AML-193 (cell line): ENCODE results near the gene SNAPC4.

ENCODE experiments used
- DNase-seq, 2 experiments: peaks; one replicate each; lab custom pipeline; 2025; lab: John Stamatoyannopoulos, UW

Gene SNAPC4, protein sequence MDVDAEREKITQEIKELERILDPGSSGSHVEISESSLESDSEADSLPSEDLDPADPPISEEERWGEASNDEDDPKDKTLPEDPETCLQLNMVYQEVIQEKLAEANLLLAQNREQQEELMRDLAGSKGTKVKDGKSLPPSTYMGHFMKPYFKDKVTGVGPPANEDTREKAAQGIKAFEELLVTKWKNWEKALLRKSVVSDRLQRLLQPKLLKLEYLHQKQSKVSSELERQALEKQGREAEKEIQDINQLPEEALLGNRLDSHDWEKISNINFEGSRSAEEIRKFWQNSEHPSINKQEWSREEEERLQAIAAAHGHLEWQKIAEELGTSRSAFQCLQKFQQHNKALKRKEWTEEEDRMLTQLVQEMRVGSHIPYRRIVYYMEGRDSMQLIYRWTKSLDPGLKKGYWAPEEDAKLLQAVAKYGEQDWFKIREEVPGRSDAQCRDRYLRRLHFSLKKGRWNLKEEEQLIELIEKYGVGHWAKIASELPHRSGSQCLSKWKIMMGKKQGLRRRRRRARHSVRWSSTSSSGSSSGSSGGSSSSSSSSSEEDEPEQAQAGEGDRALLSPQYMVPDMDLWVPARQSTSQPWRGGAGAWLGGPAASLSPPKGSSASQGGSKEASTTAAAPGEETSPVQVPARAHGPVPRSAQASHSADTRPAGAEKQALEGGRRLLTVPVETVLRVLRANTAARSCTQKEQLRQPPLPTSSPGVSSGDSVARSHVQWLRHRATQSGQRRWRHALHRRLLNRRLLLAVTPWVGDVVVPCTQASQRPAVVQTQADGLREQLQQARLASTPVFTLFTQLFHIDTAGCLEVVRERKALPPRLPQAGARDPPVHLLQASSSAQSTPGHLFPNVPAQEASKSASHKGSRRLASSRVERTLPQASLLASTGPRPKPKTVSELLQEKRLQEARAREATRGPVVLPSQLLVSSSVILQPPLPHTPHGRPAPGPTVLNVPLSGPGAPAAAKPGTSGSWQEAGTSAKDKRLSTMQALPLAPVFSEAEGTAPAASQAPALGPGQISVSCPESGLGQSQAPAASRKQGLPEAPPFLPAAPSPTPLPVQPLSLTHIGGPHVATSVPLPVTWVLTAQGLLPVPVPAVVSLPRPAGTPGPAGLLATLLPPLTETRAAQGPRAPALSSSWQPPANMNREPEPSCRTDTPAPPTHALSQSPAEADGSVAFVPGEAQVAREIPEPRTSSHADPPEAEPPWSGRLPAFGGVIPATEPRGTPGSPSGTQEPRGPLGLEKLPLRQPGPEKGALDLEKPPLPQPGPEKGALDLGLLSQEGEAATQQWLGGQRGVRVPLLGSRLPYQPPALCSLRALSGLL (N-terminal part only)

DNA sequence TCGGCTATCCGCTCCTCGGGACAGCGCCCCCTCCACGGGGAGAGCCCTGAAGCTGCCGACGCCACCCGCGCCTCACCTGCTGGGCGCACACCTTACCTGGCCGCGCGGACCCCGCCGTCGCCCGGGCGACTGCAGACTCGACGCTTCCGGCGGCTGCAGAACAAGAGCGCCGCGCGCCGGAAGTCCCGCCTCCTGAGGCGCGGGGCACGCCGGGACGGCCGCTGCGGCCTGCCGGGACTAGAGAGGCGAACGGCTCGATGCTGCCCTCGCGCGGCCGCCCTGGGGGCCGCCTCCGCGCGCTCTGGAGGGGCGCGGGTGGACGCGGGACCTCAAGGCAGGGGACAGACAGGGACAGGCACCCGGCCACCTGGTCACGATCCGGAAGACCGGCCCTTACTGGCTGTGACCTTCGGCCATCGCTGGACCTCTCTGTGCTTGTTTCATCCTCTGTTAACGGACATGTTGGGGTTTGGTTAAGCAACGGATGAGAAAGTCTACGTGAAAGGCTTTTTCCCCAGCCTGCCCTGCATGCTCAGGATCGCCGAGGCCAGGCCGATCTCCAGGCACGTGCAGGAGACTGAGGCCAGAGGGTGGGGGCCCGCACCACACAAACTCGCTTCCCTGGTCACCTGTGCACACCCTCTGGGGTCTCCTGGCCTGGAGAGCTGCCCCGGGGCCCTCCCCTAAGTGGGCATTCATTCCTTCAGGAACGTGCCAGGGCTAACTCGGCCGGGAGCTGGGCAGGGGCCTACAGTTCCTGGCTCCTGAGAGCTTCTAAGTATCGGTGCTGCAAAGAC lies at the start of gene SNAPC4:
Gene SNAPC4, minus strand, starts transcription at position 133 of the 797 bp plus-strand sequence. CDS start 1,742 bp downstream, outside the sequence.
- DNase-seq, result peak; percentile 76 to 86

DNA sequence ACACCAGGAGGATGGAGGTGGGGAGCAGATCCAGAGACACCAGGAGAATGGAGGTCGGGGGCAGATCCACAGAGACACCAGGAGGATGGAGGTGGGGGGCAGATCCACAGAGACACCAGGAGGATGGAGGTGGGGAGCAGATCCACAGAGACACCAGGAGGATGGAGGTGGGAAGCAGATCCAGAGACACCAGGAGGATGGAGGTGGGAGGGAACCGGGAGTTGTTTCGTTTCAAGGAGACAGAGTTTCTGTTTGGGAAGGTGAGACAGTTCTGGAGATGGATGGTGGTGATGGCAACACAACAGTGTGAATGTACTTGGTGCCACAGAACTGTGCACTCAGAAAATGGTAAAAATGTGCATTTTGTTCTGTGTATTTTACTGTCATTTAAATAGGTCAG lies 48.7 kb upstream of the SNAPC4 start:
- no peak for DNase-seq

DNA sequence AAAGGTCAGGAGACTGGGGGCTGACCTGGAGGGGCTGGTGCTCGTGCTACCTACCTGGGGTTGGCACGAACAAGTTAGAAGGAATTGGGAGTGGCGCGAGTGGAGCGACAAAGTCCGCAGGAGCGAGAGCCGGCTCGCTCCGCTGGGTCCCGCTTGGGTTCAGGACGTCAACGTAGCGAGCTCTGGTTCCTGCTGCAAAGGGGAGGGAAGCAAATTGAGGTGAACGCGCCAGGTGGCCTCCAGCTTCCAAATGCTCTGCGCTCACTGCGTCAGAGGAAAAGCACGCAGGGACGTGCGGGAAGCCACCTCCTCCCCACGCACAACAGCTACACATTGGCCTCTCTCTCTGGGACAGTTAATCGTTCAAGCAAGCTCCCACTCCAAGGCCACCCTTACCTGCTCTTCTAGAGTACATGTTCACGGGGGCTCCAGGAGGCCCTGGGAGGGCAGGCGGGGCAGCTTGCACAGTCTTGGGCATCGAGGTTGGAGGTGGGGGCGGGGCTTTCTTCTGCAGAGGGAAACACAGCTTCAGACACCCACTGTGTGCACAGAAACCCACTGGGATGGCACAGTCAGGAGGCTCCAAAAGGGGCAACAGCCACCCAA lies 47.3 kb upstream of the SNAPC4 start:
- no peak for DNase-seq

DNA sequence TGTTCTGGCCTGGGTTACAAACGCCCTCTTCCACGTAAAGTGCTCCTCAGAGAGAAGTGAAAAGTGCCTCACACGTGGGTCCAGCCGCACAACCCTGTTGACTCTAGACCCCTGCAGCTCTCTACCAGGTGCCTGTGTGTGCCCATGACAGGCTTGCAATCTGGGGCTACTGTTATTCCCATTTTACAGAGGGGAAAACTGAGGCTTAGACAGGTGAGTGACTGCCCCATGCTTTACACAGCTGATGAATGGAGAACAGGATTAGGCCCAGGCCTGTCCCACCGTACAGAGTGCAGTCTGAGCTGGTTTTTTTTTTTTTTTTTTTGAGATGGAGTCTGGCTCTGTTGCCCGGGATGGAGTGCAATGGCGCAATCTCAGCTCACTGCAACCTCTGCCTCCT lies 45.8 kb upstream of the SNAPC4 start:
- no peak for DNase-seq

DNA sequence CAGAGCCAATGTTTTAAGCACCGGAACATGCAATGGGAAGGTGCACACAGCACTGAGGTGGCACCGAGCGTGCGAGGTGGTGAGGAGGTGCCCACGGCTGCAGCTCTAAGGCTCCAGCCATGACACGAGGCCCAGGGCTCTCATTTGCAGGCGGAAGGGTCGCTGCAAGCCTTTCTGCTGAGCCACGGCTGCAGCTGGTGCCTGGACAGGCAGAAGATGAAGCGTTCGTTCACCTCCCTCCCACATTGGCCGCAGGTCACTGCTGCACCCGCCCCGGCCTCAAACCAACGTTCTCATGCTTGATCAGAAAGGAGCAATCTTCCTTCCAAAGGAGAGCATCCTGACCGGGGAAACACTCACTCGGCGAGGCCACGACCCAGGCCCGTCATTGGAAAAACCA lies 44.1 kb upstream of the SNAPC4 start:
- DNase-seq, result no peak

DNA sequence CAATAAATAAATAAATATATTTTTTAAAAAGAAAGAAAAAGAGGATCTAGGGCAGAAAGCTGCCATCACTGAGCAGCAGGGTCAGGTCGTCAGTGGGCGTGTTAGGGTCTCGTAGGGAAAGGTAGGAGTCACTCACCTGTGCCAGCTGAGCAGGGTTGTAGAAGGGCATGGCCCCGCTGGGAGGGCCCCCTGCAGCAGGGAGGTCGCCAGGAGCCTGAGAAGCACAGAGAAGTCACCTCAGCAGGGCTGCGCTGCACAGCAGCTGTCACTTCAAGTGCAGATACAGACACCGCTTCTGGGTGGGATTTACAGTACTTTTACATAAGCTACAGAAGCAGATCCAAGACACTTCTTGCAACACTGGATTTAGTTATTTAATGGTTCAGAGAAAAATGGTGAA lies 43.7 kb upstream of the SNAPC4 start:
- no peak for DNase-seq

DNA sequence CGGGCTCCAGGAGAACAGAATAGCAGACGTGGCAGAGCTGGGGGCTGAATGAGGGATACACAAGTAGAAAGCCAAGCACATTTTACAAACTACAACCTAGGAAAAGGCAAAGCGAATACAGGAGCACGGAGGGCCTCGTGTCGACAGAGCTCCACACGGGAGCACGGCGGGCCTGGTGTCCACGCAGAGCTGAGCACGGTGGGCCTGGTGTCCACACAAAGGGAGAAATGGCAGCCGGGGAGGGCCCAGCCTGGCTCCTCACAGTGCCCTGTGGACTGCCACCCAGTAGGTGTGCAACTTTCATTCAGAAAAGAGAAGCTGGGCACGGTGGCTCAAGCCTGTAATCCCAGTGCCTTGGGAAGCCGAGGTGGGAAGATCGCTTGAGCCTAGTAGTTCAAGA lies 43.1 kb upstream of the SNAPC4 start:
- no peak for DNase-seq

DNA sequence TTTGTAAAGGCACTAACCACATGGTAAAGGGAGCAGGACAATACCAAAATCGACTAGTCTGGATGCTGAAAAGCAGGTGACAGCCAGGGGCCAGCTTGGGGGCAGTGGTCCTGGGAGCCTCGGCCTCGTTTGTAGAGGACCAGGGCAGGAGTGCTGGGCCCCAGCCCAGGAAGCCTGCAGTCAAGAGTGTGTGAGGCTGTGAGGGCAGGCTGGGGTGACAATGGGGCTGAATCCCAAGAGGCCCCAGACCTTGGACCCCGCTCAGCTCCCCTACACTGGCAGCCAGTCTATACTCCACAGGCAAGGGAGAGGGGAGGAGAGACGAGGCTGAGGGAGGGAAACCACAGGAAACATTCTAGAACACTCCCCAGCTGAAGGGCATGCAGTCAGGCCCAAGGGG lies 42.3 kb upstream of the SNAPC4 start:
- DNase-seq, result no peak

DNA sequence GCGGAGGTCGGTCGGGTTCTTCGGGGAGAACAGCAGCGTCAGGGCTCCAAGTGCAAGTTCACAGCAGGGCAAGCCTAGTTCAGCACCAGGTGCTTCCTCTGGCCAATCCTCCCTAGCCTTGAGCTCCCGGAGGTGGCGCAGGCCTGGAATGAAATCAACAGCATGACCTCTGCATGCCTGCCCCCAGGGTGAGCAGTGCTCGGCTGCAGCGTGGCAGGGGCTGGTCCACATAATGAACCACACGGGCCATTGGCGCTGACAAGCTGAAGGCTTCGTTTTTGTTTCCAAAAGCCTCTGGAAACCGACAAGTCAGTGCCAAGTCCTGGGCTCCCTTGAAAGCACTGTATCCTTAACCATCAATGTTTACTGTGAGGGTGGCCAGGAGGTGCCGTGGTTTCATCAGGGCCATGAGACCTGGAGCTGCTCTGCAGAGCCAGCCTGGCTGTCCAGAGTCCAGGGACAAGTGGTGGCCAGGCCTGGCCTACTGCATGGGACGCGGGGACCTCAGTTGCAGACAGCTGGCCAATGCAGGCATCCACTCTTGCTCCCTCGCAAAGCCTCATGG lies 41.8 kb upstream of the SNAPC4 start:
- no peak for DNase-seq

DNA sequence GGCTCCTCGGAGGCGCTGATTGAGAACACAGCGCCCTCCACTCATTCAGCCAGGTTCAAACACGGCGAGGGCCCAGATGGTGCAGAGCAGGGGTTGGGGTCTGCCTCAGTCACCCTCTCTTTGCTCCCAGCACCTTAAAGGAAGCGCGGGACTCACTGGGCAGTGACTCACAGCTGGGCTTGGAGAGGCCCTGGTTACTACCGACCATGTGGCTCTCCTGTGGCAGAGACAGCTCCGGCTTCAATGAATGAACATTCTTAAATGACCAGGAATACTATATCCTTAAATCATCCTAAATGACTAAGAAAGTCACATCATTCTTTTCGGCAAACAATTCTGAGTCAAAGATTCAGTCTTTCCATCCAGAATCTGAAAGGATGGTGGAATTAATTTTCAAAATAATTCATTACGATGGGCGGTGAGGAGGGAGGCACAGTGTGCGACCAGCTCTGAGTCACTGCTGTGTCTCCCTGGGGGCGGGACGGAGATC lies 41.3 kb upstream of the SNAPC4 start:
- DNase-seq, result no peak

DNA sequence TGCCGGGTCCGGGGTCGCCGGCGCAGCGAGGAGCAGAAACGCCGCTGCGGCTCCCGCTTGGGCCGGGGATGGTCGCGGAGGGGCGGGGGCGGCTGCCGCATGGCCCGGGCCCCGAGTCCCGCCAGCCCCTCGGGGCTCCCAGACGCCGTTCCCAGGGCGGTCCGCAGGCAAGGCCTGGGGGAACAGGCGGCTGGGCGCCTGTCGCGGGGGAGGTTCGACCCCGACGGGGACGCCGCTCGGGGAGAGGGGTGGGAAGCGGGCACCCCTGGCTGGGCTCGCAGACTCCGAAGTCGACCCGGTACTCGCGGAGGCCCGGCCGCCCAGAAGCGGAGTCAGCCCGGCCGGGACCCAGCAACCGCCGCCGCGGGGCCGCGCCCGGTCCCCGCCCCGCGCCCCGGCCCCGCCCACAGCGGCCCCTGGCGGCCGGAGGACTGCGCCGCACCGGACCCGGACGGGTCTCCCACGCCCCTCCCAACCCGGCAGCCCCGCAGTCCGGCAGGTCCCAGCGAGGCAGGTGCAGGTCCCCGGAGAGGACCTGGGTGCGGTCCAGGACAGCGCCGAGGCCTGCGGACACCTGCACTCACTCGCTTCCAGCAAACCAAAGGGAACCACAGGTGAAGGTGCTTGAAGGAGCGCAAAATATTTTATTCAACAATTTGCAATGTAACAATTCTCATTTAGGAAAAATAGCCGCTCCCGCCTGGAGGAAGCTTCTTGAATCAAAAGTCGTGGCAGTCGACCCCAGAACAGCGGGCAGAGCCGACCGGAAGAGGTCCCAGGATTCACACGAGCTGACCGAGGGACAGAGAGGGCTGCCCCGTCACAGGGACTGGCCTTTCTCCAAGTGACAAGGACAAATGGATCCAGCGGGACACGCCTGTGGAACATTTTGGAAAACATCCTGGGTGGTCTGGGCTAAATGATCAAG lies 39.8 kb upstream of the SNAPC4 start, which contains the start of gene INPP5E:
Gene INPP5E, minus strand, starts transcription at position 365 of the 928 bp plus-strand sequence. CDS start 426 bp downstream, outside the sequence.
- peak; percentile 10 to 21 for DNase-seq

DNA sequence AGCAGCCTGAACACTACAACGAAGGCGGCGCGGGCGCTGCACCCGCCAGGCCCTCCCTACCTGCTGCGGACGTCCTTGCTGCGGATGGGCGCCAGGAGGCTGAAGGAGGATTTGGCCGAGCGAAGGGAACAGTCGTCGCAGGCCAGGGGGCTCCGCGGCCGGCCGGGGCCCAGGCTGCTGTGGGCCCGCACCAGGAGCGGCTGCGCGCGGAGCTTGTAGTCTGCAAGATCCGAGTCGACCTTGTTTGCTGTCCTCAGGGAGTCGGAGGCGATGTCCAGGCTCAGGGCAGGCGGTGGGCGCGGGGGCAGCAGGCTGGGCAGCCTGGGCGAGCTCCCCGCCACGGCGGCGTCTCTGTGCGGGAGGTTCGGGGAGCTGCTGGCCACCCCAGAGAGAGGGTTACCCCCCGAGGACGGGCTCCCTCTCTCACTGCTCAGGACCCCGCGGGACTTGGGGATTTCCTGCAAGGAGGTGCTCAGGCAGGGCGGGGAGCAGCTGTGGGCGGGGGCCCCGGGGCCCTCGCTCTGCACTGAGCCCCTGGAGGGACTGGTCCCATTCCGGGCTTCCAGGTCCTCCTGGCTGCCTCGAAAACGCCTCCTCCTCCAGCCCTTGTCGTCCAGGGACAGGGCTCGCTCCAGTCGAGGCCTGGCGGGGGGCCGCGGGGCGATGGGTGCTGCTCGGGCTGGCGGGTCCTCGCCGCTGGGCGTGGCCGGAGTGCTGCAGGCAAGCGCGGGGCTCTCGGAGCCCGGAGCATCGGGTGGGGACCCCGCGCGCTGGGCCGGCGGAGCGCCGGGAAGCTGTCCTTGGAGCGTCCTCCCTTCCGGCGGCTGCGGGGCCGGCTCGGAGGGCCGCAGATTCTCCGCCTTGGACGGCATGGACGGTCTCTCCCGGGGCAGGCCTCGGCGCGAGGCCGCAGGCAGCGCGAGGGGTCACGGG lies 38.8 kb upstream of the SNAPC4 start:
- DNase-seq, result no peak

DNA sequence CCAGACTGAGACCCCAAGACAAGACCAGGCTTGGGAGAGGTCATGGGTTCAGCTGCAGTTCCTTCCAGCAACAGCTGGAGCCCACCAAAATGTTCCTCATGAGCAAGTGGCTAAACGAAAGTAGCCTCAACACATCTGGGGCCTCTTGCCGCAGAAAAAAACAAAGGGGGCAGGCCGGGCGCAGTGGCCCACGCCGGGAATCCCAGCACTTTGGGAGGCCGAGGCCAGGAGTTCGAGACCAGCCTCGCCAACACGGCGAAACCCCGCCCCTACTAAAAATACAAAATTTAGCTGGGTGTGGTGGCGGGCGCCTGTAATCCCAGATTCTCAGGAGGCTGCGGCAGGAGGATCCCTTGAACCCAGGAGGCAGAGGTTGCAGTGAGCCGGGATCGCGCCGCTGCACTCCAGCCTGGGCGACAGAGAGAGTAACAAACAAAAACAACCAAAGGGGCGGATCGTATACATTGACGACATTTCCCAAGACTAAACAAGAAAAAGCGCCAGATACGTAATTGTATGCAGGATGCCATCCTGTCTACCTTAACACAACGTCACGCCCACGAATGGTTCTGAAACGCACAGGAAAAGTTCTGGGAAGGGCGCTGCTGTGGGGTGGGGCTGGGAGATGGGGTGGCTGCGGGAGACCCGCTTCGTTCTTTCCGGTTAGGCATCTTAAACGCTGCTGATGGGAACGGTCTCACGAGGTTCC lies 38.0 kb upstream of the SNAPC4 start:
- DNase-seq, result no peak

DNA sequence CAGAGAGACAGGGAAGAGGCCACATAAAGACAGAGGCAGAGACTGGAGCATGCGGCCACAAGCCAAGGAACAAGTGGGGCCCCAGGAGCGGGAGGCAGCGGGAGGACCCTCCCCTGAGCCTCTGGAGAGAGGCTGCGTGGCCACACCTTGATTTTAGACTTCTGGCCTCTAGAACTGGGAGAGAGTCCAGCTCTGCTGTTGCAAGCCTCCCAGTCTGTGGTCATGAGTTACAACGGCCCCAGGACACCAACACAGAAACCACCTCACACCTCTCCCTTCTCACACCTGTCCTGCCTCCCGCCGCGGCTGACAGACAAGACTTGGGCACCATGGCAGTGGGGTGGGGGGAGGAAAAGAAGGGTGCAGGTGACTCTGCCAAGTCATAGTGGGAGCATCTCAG lies 37.5 kb upstream of the SNAPC4 start:
- DNase-seq, result peak in 1 of 2 experiments; percentile 6

DNA sequence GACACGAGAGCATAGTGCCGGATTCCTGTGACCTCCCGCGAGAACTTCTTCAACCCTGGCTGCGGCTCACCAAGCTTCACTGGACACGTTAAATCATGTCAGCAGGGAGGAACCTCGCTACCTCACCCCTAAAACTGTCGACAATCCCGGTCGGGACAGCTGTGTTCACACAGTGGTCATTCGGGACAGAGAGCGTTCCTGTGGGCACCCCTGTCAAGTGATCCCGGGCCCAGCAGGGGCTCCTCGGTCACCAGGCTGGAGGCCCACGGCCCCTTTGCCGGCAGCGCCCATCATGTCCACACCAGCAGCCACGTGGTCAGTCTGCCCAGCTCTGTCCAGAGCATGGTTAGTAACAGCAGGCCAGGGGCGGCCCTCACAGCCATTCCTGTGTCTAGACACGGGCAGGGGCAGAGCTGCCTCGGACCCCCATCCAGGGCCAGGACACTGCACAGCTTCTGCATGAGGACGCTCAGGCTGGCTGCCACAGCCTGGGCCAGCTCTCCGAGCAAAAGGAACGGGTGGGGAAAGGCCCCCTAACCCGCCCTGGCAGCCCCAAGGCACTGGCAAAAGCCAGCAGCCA lies 36.2 kb upstream of the SNAPC4 start:
- DNase-seq, result no peak

DNA sequence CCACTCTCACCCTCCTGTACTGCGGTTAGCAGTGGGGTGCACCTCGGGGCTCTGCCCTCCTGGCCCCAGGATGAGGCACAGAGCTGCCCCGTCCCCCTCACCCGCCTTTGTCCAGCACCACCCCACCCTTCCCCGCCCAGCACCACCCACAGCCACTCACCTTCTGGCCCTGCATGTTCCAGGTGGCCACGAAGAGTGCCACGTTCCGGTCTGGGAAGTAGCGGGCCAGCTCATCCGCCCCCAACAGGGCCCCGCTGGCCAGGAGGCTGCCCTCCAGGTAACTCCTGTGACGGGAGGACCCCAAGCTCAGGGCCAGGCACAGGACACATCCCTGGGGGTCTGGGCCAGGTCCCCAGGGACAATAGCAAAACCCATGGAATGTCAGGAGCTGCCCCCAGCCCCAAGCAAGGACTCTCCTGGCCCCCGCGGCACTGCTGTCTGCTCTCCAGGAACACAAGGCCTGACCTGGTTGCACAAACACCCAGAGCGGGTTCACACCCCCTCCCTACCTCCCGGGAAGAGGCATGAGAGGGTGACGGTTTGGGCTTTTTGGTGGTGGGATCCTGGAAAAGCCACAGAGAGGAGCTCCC lies 34.7 kb upstream of the SNAPC4 start:
- no peak for DNase-seq
